Gastroesophageal sphincter (tissue), 3 donors: Measurements from ENCODE around the gene CHML.

Experiments
- CTCF ChIP-seq, 4 experiments: fragments of 200-600 bp in 2 of 4; fragments of 450-650 bp in 2 of 4; sonication (generic) in 1 of 4; IDR thresholded peaks; one replicate each; pipeline ENCODE4 v1.5.1; 2017 to 2019; ENCODE audit warnings: antibody characterized with exemption in 4 of 4, mild to moderate bottlenecking in 2 of 4, moderate library complexity in 2 of 4
- EP300 ChIP-seq: sonication (generic); formaldehyde crosslinking; IDR thresholded peaks from one replicate; pipeline ENCODE4 v1.6.1; 2017; ENCODE audit warnings: antibody characterized with exemption, mild to moderate bottlenecking
- POLR2A ChIP-seq, 2 donors: fragments of 450-650 bp; IDR thresholded peaks; one replicate each; pipeline ENCODE4 v1.6.1; 2017; ENCODE audit warnings: antibody characterized with exemption in 2 of 2, mild to moderate bottlenecking in 2 of 2, moderate library complexity in 1 of 2

- no peak for TF ChIP-seq POLR2A (IDR thresholded peaks at IDR 0.05)
- TF ChIP-seq CTCF (IDR thresholded peaks at IDR 0.05) = no peak
- TF ChIP-seq EP300 = no peak
Measured at GRCh38 chr1:241679961-241680360, 39.8 kb upstream of the CHML start.
